ENCODE measurements around the gene SYT8. TPM values are rescaled to one million over a fixed set of nuclear protein-coding genes. Genes with fewer than 3 reads are reported as not detected.
"Not testable (repeated sequence)": the region's sequence is repeated elsewhere in the genome, so short reads cannot be mapped to it uniquely, and the experiment has no call there.

Gene SYT8
- total and polyA plus RNA-seq, 7 donors: 0.04 to 0.28 (median 0.06) TPM; not detected in 4

GRCh38 chr11:1872267-1872985 lies 37.6 kb downstream of the SYT8 start:
- Histone ChIP-seq H3K36me3 (ENCODE audit: insufficient read depth in 1 of 2, low read depth in 1 of 2) (no peaks in the 10 kb centered on the region), H3K27me3 (ENCODE audit: insufficient read depth in 3 of 3, low read length in 2 of 3) (peaks cover 0 to 54% (median 23%) of the 10 kb centered on the region in 3 donors), H3K4me1 (peaks cover 12% of the 10 kb centered on the region), H3K9me3 (no peaks in the 10 kb centered on the region), H3K27ac (no peak overlapping the region), H3K4me3 (peak overlapping the region; percentile 38)
- 29 to 63% (median 42%) methylated on average over 18 to 25 of the region's 25 CpGs for WGBS, 3 donors
- DNase-seq (peak; percentile 18 to 33), ATAC-seq (no peak)
- intact Hi-C loops (cut with DNase I): no loop called here
- no peak for TF ChIP-seq CTCF (IDR thresholded peaks at IDR 0.05)

- no peak for ATAC-seq
- H3K27ac ChIP-seq: no peak overlapping the region
- intact Hi-C loops (cut with DNase I): no loop called here
- WGBS, 3 donors: 13 to 28% (median 27%) methylated on average over 8 to 11 of the region's 11 CpGs
- no peaks in the 10 kb centered on the region for H3K36me3 ChIP-seq (ENCODE audit: insufficient read depth in 1 of 2, low read depth in 1 of 2)
- H3K27me3 ChIP-seq (ENCODE audit: insufficient read depth in 3 of 3, low read length in 2 of 3): peaks cover 0 to 51% (median 22%) of the 10 kb centered on the region in 3 donors
- no peak for TF ChIP-seq CTCF (IDR thresholded peaks at IDR 0.05)
- peak; percentile 34 to 68 for DNase-seq
- peaks cover 12% of the 10 kb centered on the region for H3K4me1 ChIP-seq
- no peaks in the 10 kb centered on the region for H3K9me3 ChIP-seq
- peak overlapping the region; percentile 38 for H3K4me3 ChIP-seq
These were observed 38.4 kb downstream of the SYT8 start for GRCh38 chr11:1873048-1873812.

GRCh38 chr11:1873813-1874150 lies 39.0 kb downstream of the SYT8 start:
- ATAC-seq; DNase-seq; H3K36me3 ChIP-seq (ENCODE audit: insufficient read depth in 1 of 2, low read depth in 1 of 2); H3K27ac ChIP-seq; intact Hi-C loops (cut with DNase I); H3K9me3 ChIP-seq: not testable (repeated sequence)
- Histone ChIP-seq H3K4me3 (peak overlapping the region; percentile 18), H3K4me1 (peaks cover 12% of the 10 kb centered on the region), H3K27me3 (ENCODE audit: insufficient read depth in 3 of 3, low read length in 2 of 3) (peaks cover 0 to 45% (median 19%) of the 10 kb centered on the region in 3 donors)
- 29 to 57% (median 39%) methylated on average over 8 to 17 of the region's 17 CpGs for WGBS, 3 donors

GRCh38 chr11:1874441-1875092 lies 39.8 kb downstream of the SYT8 start:
- peak overlapping the region; percentile 30 for H3K4me3 ChIP-seq

GRCh38 chr11:1875093-1875850 lies 40.5 kb downstream of the SYT8 start:
- ATAC-seq (no peak), DNase-seq (peak in 1 of 2 donors; percentile 77)
- TF ChIP-seq CTCF (IDR thresholded peaks at IDR 0.05): no peak
- Histone ChIP-seq H3K4me1 (peaks cover 12% of the 10 kb centered on the region), H3K9me3 (no peaks in the 10 kb centered on the region), H3K4me3 (peak overlapping the region; percentile 30), H3K27ac (peak overlapping the region; percentile 68), H3K36me3 (ENCODE audit: insufficient read depth in 1 of 2, low read depth in 1 of 2) (no peaks in the 10 kb centered on the region), H3K27me3 (ENCODE audit: insufficient read depth in 3 of 3, low read length in 2 of 3) (peaks cover 0 to 32% (median 18%) of the 10 kb centered on the region in 3 donors)
- intact Hi-C loops (cut with DNase I): no loop called here
- WGBS, 3 donors: 23 to 52% (median 28%) methylated on average over 23 to 28 of the region's 28 CpGs

More at GRCh38 chr11:1874441-1875092, 39.8 kb downstream of the SYT8 start:
- 42 to 57% (median 44%) methylated on average over 17 of the region's 17 CpGs for WGBS, 3 donors
- peak; percentile 42 to 66 for DNase-seq
- Histone ChIP-seq H3K27me3 (ENCODE audit: insufficient read depth in 3 of 3, low read length in 2 of 3) (peaks cover 0 to 39% (median 18%) of the 10 kb centered on the region in 3 donors), H3K27ac (peak overlapping the region; percentile 68), H3K4me1 (peaks cover 12% of the 10 kb centered on the region)
- H3K36me3 ChIP-seq (ENCODE audit: insufficient read depth in 1 of 2, low read depth in 1 of 2); ATAC-seq; intact Hi-C loops (cut with DNase I); H3K9me3 ChIP-seq: not testable (repeated sequence)

- WGBS, 3 donors: 21 to 23% (median 22%) methylated on average over 10 to 13 of the region's 13 CpGs
- H3K4me1 ChIP-seq: peaks cover 12% of the 10 kb centered on the region
- H3K9me3 ChIP-seq; intact Hi-C loops (cut with DNase I); ATAC-seq; H3K36me3 ChIP-seq (ENCODE audit: insufficient read depth in 1 of 2, low read depth in 1 of 2); H3K4me3 ChIP-seq: not testable (repeated sequence)
- peak overlapping the region; percentile 68 for H3K27ac ChIP-seq
- DNase-seq: peak in 1 of 2 donors; percentile 58
- peaks cover 0 to 26% (median 18%) of the 10 kb centered on the region in 3 donors for H3K27me3 ChIP-seq (ENCODE audit: insufficient read depth in 3 of 3, low read length in 2 of 3)
These were observed 41.1 kb downstream of the SYT8 start for GRCh38 chr11:1875851-1876301.

Data from psoas muscle (tissue), 8 donors.